B cell (primary cell): ENCODE results near the gene TEAD3. TPM values are rescaled to one million over a fixed set of nuclear protein-coding genes. Genes with fewer than 3 reads are reported as not detected.

Experiments used
- ATAC-seq: fragments of 200-7000 bp; cut with Tn5 transposase; one replicate; pipeline ENCODE4 v1.10.0; 2021; ENCODE audit warnings: low read depth, mild to moderate bottlenecking, moderate number of reproducible peaks, moderate library complexity
- CTCF ChIA-PET: fragments of 350-600 bp; sonication (Branson Sonifier 250); formaldehyde crosslinking; loops from one replicate; lab custom pipeline; 2021; ENCODE audit warnings: antibody characterized with exemption, inconsistent platforms; lab: Charles Lee
- POLR2A ChIA-PET: fragments of 350-600 bp; sonication (Branson Sonifier 250); formaldehyde crosslinking; loops from one replicate; lab custom pipeline; 2021; ENCODE audit warnings: antibody characterized with exemption; lab: Charles Lee
- DNase-seq: peaks from one replicate; pipeline ENCODE4 v3.0.0; 2013
- H2AFZ ChIP-seq: 2 replicates; pipeline ENCODE4 v1.6.1; 2012; ENCODE audit warnings: mild to moderate bottlenecking, low read depth, low read length; ENCODE audit not compliant: insufficient read depth, poor library complexity, severe bottlenecking
- H3K27ac ChIP-seq, 2 donors: 1 replicate in 1 of 2; 2 replicates in 1 of 2; pipeline ENCODE4 v1.5.1; 2012 to 2013; ENCODE audit warnings: low read length in 2 of 2, mild to moderate bottlenecking in 2 of 2, moderate library complexity in 1 of 2
- H3K27me3 ChIP-seq, 4 experiments: fragments of 200-600 bp in 1 of 4; sonication (generic) in 1 of 4; replicated peaks in 1 of 4; 1 replicate in 2 of 4; 2 replicates in 2 of 4; pipeline versions ENCODE4 v1.6.1 to v1.7.0; 2013 to 2016; ENCODE audit warnings: low read length in 3 of 4, mild to moderate bottlenecking in 2 of 4, mixed read lengths in 1 of 4, moderate library complexity in 1 of 4; ENCODE audit not compliant: insufficient read depth in 4 of 4, control insufficient read depth in 3 of 4; ENCODE audit errors: control extremely low read depth in 1 of 4
- H3K36me3 ChIP-seq, 2 experiments: replicated peaks in 1 of 2; 1 replicate in 1 of 2; 2 replicates in 1 of 2; pipeline versions ENCODE4 v1.6.1 to v1.7.1; 2013; ENCODE audit warnings: low read length in 1 of 2; ENCODE audit not compliant: insufficient read depth in 2 of 2, control insufficient read depth in 1 of 2; ENCODE audit errors: control extremely low read depth in 1 of 2, extremely low read depth in 1 of 2
- H3K4me1 ChIP-seq, 2 donors: fragments of 200-600 bp in 1 of 2; sonication (generic) in 1 of 2; 1 replicate in 1 of 2; 2 replicates in 1 of 2; pipeline versions ENCODE4 v1.5.1 to v1.6.1; 2013 to 2017; ENCODE audit warnings: low read length in 2 of 2; ENCODE audit not compliant: control insufficient read depth in 2 of 2, insufficient read depth in 2 of 2
- H3K4me2 ChIP-seq: replicated peaks from 2 replicates; pipeline ENCODE3; 2012; ENCODE audit warnings: mild to moderate bottlenecking, low read depth, low read length; ENCODE audit not compliant: poor library complexity, severe bottlenecking
- H3K4me3 ChIP-seq, 5 experiments: fragments of 200-600 bp in 1 of 5; sonication (generic) in 1 of 5; 1 replicate in 3 of 5; 2 replicates in 2 of 5; pipeline versions ENCODE4 v1.5.1 to v1.7.0; 2011 to 2016; ENCODE audit warnings: low read length in 4 of 5, mild to moderate bottlenecking in 4 of 5, low read depth in 2 of 5, control low read depth in 1 of 5, moderate library complexity in 1 of 5; ENCODE audit not compliant: insufficient read depth in 1 of 5; ENCODE audit errors: control extremely low read depth in 1 of 5, extremely low read depth in 1 of 5
- H3K79me2 ChIP-seq: fragments of 200-600 bp; sonication (generic); one replicate; pipeline ENCODE4 v1.6.0; 2016; ENCODE audit warnings: low read length; ENCODE audit not compliant: control insufficient read depth, insufficient read depth
- H3K9ac ChIP-seq: fragments of 200-600 bp; sonication (generic); 2 replicates; pipeline ENCODE4 v1.6.1; 2017; ENCODE audit warnings: mild to moderate bottlenecking, low read length, moderate library complexity
- H3K9me3 ChIP-seq, 3 donors: one replicate each; pipeline versions ENCODE4 v1.6.1 to v1.7.1; 2013; ENCODE audit warnings: low read length in 2 of 3; ENCODE audit not compliant: control insufficient read depth in 2 of 3, insufficient read depth in 1 of 3; ENCODE audit errors: control extremely low read depth in 1 of 3
- H4K20me1 ChIP-seq: 2 replicates; pipeline ENCODE4 v1.6.0; 2012; ENCODE audit warnings: mild to moderate bottlenecking, low read length; ENCODE audit not compliant: insufficient read depth, control insufficient read depth, poor library complexity, severe bottlenecking
- H3K27ac Mint-ChIP-seq: one replicate; pipeline ENCODE4 v1.8.0; 2021; ENCODE audit warnings: mixed read lengths
- H3K27me3 Mint-ChIP-seq: one replicate; pipeline ENCODE4 v1.8.0; 2021; ENCODE audit warnings: mixed read lengths
- H3K4me1 Mint-ChIP-seq: one replicate; pipeline ENCODE4 v1.8.0; 2021; ENCODE audit warnings: mixed read lengths
- H3K4me3 Mint-ChIP-seq: one replicate; pipeline ENCODE4 v1.8.0; 2021; ENCODE audit warnings: mixed read lengths
- H3K9me3 Mint-ChIP-seq: one replicate; pipeline ENCODE4 v1.8.0; 2022; ENCODE audit warnings: mixed read lengths; ENCODE audit not compliant: insufficient read depth
- EZH2 ChIP-seq: IDR thresholded peaks from 2 replicates; pipeline ENCODE4 v1.6.1; 2012; ENCODE audit warnings: borderline replicate concordance, low read depth, mild to moderate bottlenecking, moderate library complexity, low read length; ENCODE audit not compliant: insufficient read depth, poor library complexity, severe bottlenecking
- WGBS: methylation state at CpG from one replicate; pipeline ENCODE4 v1.1.5; 2013; ENCODE audit warnings: missing lambda C conversion rate; ENCODE audit not compliant: insufficient coverage; 5-methylcytosine and 5-hydroxymethylcytosine counted together
- intact Hi-C: fragments of 100-400 bp; cut with micrococcal nuclease; formaldehyde crosslinking; loops from one replicate; pipeline ENCODE4 v1.10.0; 2022
- polyA plus RNA-seq: library from polyadenylated mRNA; depleted of rRNA; stranded (reverse); fragments of >200 nt; gene quantifications from 2 replicates; pipeline ENCODE4 v1.2.3, GENCODE V29; 2012
- total RNA-seq, 2 donors: library from RNA; stranded (reverse); fragments of 120-200 nt in 1 of 2; gene quantifications; 1 replicate in 1 of 2; 2 replicates in 1 of 2; pipeline versions ENCODE4 v1.2.3 to v1.2.4, GENCODE V29; 2013 to 2022
- TF ChIP-seq, protein P1 (sequence below): fragments of 200-600 bp; IDR thresholded peaks from one replicate; pipeline ENCODE4 v1.8.0; 2022; ENCODE audit warnings: antibody characterized with exemption, mild to moderate bottlenecking

TEAD3 gene
- total and polyA plus RNA-seq, 2 donors (not counting 1 experiment from before 2014, with no cell fraction given), result 0.17 TPM; not detected in 1

GRCh38 chr6:35465646-35466045, 31.2 kb downstream of the TEAD3 start:
- TF ChIP-seq, protein P1, sequence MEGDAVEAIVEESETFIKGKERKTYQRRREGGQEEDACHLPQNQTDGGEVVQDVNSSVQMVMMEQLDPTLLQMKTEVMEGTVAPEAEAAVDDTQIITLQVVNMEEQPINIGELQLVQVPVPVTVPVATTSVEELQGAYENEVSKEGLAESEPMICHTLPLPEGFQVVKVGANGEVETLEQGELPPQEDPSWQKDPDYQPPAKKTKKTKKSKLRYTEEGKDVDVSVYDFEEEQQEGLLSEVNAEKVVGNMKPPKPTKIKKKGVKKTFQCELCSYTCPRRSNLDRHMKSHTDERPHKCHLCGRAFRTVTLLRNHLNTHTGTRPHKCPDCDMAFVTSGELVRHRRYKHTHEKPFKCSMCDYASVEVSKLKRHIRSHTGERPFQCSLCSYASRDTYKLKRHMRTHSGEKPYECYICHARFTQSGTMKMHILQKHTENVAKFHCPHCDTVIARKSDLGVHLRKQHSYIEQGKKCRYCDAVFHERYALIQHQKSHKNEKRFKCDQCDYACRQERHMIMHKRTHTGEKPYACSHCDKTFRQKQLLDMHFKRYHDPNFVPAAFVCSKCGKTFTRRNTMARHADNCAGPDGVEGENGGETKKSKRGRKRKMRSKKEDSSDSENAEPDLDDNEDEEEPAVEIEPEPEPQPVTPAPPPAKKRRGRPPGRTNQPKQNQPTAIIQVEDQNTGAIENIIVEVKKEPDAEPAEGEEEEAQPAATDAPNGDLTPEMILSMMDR, result no peak
- TF ChIP-seq EZH2, result no peak
- POLR2A ChIA-PET, result no interaction called here
- no peak overlapping the region for H3K27ac Mint-ChIP-seq

GRCh38 chr6:35463292-35463691, 33.6 kb downstream of the TEAD3 start:
- H3K9me3 ChIP-seq, result no peaks in the 10 kb centered on the region
- TF ChIP-seq EZH2, result no peak
- TF ChIP-seq, protein P1, result no peak
- no peak overlapping the region for H3K4me3 Mint-ChIP-seq
- no peaks in the 10 kb centered on the region for H3K9me3 Mint-ChIP-seq
- H3K4me1 ChIP-seq, result peaks cover 4 to 7% of the 10 kb centered on the region in 2 donors
- H3K4me2 ChIP-seq, result no peak overlapping the region
- no peaks in the 10 kb centered on the region for H4K20me1 ChIP-seq
- no peaks in the 10 kb centered on the region for H3K27me3 ChIP-seq
- POLR2A ChIA-PET, result interaction anchor here (0.6 to 0.7 kb wide), 2 partner anchors 977 to 1267 kb away, joined by 3 to 7 read pairs; no protein-coding TSS in a partner anchor
- CTCF ChIA-PET, result interaction anchor here (1.0 kb wide), 2 partner anchors 119 to 136 kb away, joined by 3 to 4 read pairs; no protein-coding TSS in a partner anchor
- peaks cover 6 to 14% of the 10 kb centered on the region in 2 experiments for H3K36me3 ChIP-seq
- H2AFZ ChIP-seq, result no peak overlapping the region
- no peaks in the 10 kb centered on the region for H3K27me3 Mint-ChIP-seq
- no peak overlapping the region for H3K9ac ChIP-seq
- intact Hi-C loops, result no loop called here
- WGBS, result no CpG with 5 or more reads among the region's 4 CpGs
- H3K27ac Mint-ChIP-seq, result no peak overlapping the region
- H3K79me2 ChIP-seq, result peaks cover under 1% of the 10 kb centered on the region
- DNase-seq (no peak), ATAC-seq (no peak)
- no peak overlapping the region for H3K27ac ChIP-seq
- no peak overlapping the region for H3K4me3 ChIP-seq
- peaks cover 10% of the 10 kb centered on the region for H3K4me1 Mint-ChIP-seq

More at GRCh38 chr6:35465646-35466045, 31.2 kb downstream of the TEAD3 start:
- ATAC-seq (no peak), DNase-seq (no peak)
- Histone ChIP-seq H4K20me1 (peaks cover 21% of the 10 kb centered on the region), H3K4me1 (peaks cover 19 to 27% of the 10 kb centered on the region in 2 donors), H3K27me3 (no peaks in the 10 kb centered on the region), H3K4me2 (no peak overlapping the region), H2AFZ (no peak overlapping the region), H3K79me2 (peaks cover 8% of the 10 kb centered on the region), H3K36me3 (peaks cover 3 to 22% of the 10 kb centered on the region in 2 experiments), H3K9me3 (no peaks in the 10 kb centered on the region), H3K27ac (no peak overlapping the region), H3K9ac (no peak overlapping the region), H3K4me3 (no peak overlapping the region)
- CTCF ChIA-PET, result interaction anchor here (1.2 to 7.9 kb wide), 4 partner anchors 13 to 270 kb away, joined by 3 to 127 read pairs (median 36); partner anchors contain the start of genes DEF6, FANCE and PPARD
- intact Hi-C loops, result loop anchor here (5.0 kb wide), 1 partner anchor 267 kb away; no protein-coding TSS in a partner anchor
- Mint-ChIP-seq H3K9me3 (no peaks in the 10 kb centered on the region), H3K4me1 (peaks cover 27% of the 10 kb centered on the region), H3K27me3 (no peaks in the 10 kb centered on the region), H3K4me3 (no peak overlapping the region)
- no CpG with 5 or more reads among the region's 1 CpG for WGBS
